Measurements from ENCODE around the gene USP46. TPM values are rescaled to one million over a fixed set of nuclear protein-coding genes. Genes with fewer than 3 reads are reported as not detected.

USP46 gene
- total RNA-seq, 1 donor from 2014 or later: 15.4 TPM

GRCh38 chr4:52551487-52551886 lies 107.6 kb downstream of the USP46 start:
- Histone ChIP-seq H3K4me3 (no peak overlapping the region), H3K4me1 (no peaks in the 10 kb centered on the region), H3K27me3 (no peaks in the 10 kb centered on the region), H3K36me3 (no peaks in the 10 kb centered on the region), H3K27ac (no peak overlapping the region), H3K9me3 (no peaks in the 10 kb centered on the region)
- DNase-seq (no peak), ATAC-seq (no peak)
- TF ChIP-seq CTCF (IDR thresholded peaks at IDR 0.05): no peak
- intact Hi-C loops (cut with DNase I): no loop called here

- no peaks in the 10 kb centered on the region for H3K9me3 ChIP-seq
- no peaks in the 10 kb centered on the region for H3K36me3 ChIP-seq
- no peaks in the 10 kb centered on the region for H3K27me3 ChIP-seq
- DNase-seq (no peak), ATAC-seq (no peak)
- intact Hi-C loops (cut with DNase I): no loop called here
- TF ChIP-seq CTCF (IDR thresholded peaks at IDR 0.05): no peak
- no peaks in the 10 kb centered on the region for H3K4me1 ChIP-seq
- no peak overlapping the region for H3K4me3 ChIP-seq
- no peak overlapping the region for H3K27ac ChIP-seq
Observed at GRCh38 chr4:52550186-52550585, 108.9 kb downstream of the USP46 start.

DNA sequence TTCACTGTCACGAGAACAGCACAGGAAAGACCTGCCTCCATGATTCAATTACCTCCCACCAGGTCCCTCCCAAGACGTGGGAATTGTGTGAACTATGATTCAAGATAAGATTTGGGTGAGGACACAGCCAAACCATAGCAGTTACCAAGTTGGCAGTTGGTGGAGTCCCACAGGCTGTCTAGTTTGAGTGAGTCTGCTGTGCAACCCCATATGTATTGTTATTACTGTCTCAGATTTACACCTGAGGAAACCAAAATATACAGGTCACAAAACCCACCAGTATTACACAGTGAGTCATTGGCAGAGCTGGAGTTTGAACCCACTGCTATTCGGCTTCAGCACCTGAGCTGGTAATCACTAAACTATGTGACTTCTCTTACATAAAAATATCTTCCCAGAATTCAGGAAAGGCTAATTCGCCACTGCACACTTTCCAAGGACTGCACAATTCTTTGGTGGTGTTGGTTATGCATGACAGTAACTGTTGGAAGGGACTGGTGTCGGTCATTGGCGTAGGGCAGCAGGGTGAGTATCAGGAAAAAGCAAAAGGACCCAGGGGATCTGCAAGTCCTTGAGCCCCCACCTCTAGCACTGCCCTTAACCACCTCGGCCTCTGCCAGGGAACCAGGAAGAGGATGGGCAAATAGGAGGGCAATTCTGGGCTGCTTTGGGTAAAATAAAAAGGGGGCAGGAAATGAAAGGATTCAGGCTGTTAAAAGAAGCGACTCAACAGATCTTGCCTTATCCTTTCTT lies 110.1 kb downstream of the USP46 start:
- Histone ChIP-seq H3K4me3 (no peak overlapping the region), H3K27ac (no peak overlapping the region), H3K9me3 (no peaks in the 10 kb centered on the region), H3K4me1 (no peaks in the 10 kb centered on the region), H3K36me3 (no peaks in the 10 kb centered on the region), H3K27me3 (no peaks in the 10 kb centered on the region)
- intact Hi-C loops (cut with DNase I): loop anchor here (10.0 kb wide), 1 partner anchor 436 kb away; no protein-coding TSS in a partner anchor
- ATAC-seq: no peak
- no peak for DNase-seq
- TF ChIP-seq CTCF (IDR thresholded peaks at IDR 0.05): no peak

GRCh38 chr4:52546449-52546848 lies 112.7 kb downstream of the USP46 start:
- intact Hi-C loops (cut with DNase I): loop anchor here (10.0 kb wide), 1 partner anchor 438 kb away; no protein-coding TSS in a partner anchor
- no peak overlapping the region for H3K4me3 ChIP-seq
- no peak overlapping the region for H3K27ac ChIP-seq
- no peaks in the 10 kb centered on the region for H3K36me3 ChIP-seq
- H3K27me3 ChIP-seq: no peaks in the 10 kb centered on the region
- no peak for DNase-seq
- ATAC-seq: no peak
- no peaks in the 10 kb centered on the region for H3K4me1 ChIP-seq
- TF ChIP-seq CTCF (IDR thresholded peaks at IDR 0.05): no peak
- H3K9me3 ChIP-seq: no peaks in the 10 kb centered on the region

- Histone ChIP-seq H3K9me3 (no peaks in the 10 kb centered on the region), H3K36me3 (no peaks in the 10 kb centered on the region), H3K27me3 (no peaks in the 10 kb centered on the region), H3K27ac (no peak overlapping the region), H3K4me1 (no peaks in the 10 kb centered on the region), H3K4me3 (no peak overlapping the region)
- ATAC-seq (peak; percentile 98), DNase-seq (peak; percentile 75)
- TF ChIP-seq CTCF (IDR thresholded peaks at IDR 0.05): peak; percentile 96
- intact Hi-C loops (cut with DNase I): loop anchor here (10.0 kb wide), 1 partner anchor 439 kb away; no protein-coding TSS in a partner anchor
Observed at GRCh38 chr4:52545099-52546069, 113.7 kb downstream of the USP46 start.

Other genes starting within 250 kb of the USP46 start
- 1.0 TPM for gene ERVMER34-1, start 92.1 kb upstream of the USP46 start, total RNA-seq
- 2.2 TPM for gene RASL11B, start 203.0 kb upstream of the USP46 start, total RNA-seq